Panc1 (cell line): ENCODE results near the gene DPH6. TPM values are rescaled to one million over a fixed set of nuclear protein-coding genes. Genes with fewer than 3 reads are reported as not detected.

Experiments
- ATAC-seq: fragments of 200-7000 bp; cut with Tn5 transposase; 2 replicates; pipeline ENCODE4 v1.9.1; 2020; ENCODE audit warnings: mild to moderate bottlenecking, moderate library complexity
- BruUV-seq: library from RNA; stranded (reverse); fragments of 400-500 nt; replicated peaks from 2 replicates; lab custom pipeline; 2021; lab: Mats Ljungman, UMichigan
- CTCF ChIA-PET: fragments of 300-600 bp; sonication (Branson Sonifier 250); formaldehyde crosslinking; loops from one replicate; lab custom pipeline; 2022; ENCODE audit warnings: antibody characterized with exemption; lab: Charles Lee
- POLR2A ChIA-PET: fragments of 300-600 bp; sonication (Branson Sonifier 250); formaldehyde crosslinking; loops from one replicate; lab custom pipeline; 2022; ENCODE audit warnings: antibody characterized with exemption; lab: Charles Lee
- DNase-seq: peaks from one replicate; pipeline ENCODE4 v3.0.0-alpha.2; 2010; ENCODE audit warnings: low read depth, low spot score
- H3K27ac ChIP-seq: 2 replicates; pipeline ENCODE4 v1.5.1; 2011; ENCODE audit warnings: mild to moderate bottlenecking, low read length, inconsistent platforms
- H3K27me3 ChIP-seq: fragments of 200-500 bp; sonication (Bioruptor generic); 2 replicates; pipeline ENCODE4 v1.6.0; 2014; ENCODE audit warnings: low read length, inconsistent platforms; ENCODE audit not compliant: control insufficient read depth, insufficient read depth
- H3K36me3 ChIP-seq: fragments of 200-500 bp; sonication (Bioruptor generic); 2 replicates; pipeline ENCODE4 v1.5.1; 2014; ENCODE audit warnings: inconsistent platforms, mild to moderate bottlenecking, low read length, moderate library complexity; ENCODE audit not compliant: control insufficient read depth, insufficient read depth
- H3K4me1 ChIP-seq: 2 replicates; pipeline ENCODE4 v1.5.1; 2011; ENCODE audit warnings: inconsistent platforms, mild to moderate bottlenecking, low read length, moderate library complexity; ENCODE audit not compliant: control insufficient read depth, insufficient read depth
- H3K4me3 ChIP-seq, 2 experiments: 2 replicates each; pipeline ENCODE4 v1.5.1; 2011 to 2012; ENCODE audit warnings: low read depth in 2 of 2, low read length in 2 of 2, mild to moderate bottlenecking in 2 of 2, inconsistent platforms in 1 of 2, moderate library complexity in 1 of 2
- H3K9me3 ChIP-seq: fragments of 200-500 bp; sonication (Bioruptor generic); 2 replicates; pipeline ENCODE4 v1.5.1; 2014; ENCODE audit warnings: low read depth, mild to moderate bottlenecking, inconsistent platforms, low read length, moderate library complexity; ENCODE audit not compliant: control insufficient read depth, insufficient read depth
- CTCF ChIP-seq: fragments of 450-650 bp; IDR thresholded peaks from 2 replicates; pipeline ENCODE4 v1.5.1; 2017; ENCODE audit warnings: mild to moderate bottlenecking
- POLR2AphosphoS5 ChIP-seq: IDR thresholded peaks from 2 replicates; pipeline ENCODE4 v1.6.1; 2012; ENCODE audit warnings: mild to moderate bottlenecking, low read depth, low read length, moderate library complexity
- SIN3A ChIP-seq: IDR thresholded peaks from 2 replicates; pipeline ENCODE4 v1.6.1; 2012; ENCODE audit warnings: low read depth, mild to moderate bottlenecking, low read length, moderate library complexity, borderline replicate concordance; ENCODE audit not compliant: insufficient read depth
- TCF7L2 ChIP-seq: IDR thresholded peaks from 2 replicates; pipeline ENCODE4 v1.6.1; 2011; ENCODE audit warnings: mild to moderate bottlenecking, low read depth, low read length, inconsistent platforms
- in situ Hi-C: cut with HindIII; loops from 2 replicates; pipeline ENCODE4 v1.10.0; 2016; ENCODE audit warnings: low sequenced_read_pairs, low pct_unique_long_range_greater_than_20kb
- intact Hi-C: fragments of 100-400 bp; cut with micrococcal nuclease; formaldehyde crosslinking; loops from one replicate; pipeline ENCODE4 v1.10.0; 2022; ENCODE audit not compliant: unreplicated experiment
- total RNA-seq: library from RNA; stranded (reverse); gene quantifications from one replicate; pipeline ENCODE4 v1.2.1, GENCODE V29; 2021; ENCODE audit not compliant: unreplicated experiment
- TF ChIP-seq, protein P1 (sequence below), 2 experiments: IDR thresholded peaks; 2 replicates each; pipeline ENCODE4 v1.6.1; 2011 to 2012; ENCODE audit warnings: low read depth in 2 of 2, control low read depth in 1 of 2, low read length in 1 of 2, mild to moderate bottlenecking in 1 of 2, moderate library complexity in 1 of 2; ENCODE audit not compliant: insufficient read depth in 1 of 2

Gene DPH6
- total RNA-seq, 1 experiment from 2014 or later, result 24.0 TPM

- no peak overlapping the region for H3K27ac ChIP-seq
- H3K27me3 ChIP-seq, result no peaks in the 10 kb centered on the region
- H3K36me3 ChIP-seq, result no peaks in the 10 kb centered on the region
- in situ Hi-C loops (no loop called here), intact Hi-C loops (no loop called here)
- no peaks in the 10 kb centered on the region for H3K4me1 ChIP-seq
- TF ChIP-seq CTCF (no peak), TCF7L2 (no peak)
- DNase-seq (no peak), ATAC-seq (no peak)
- no peak overlapping the region for H3K4me3 ChIP-seq
- POLR2A ChIA-PET, result no interaction called here
- H3K9me3 ChIP-seq, result no peaks in the 10 kb centered on the region
- BruUV-seq, result no TSS peak
- CTCF ChIA-PET, result no interaction called here
Observed at GRCh38 chr15:35466476-35466875, 79.5 kb downstream of the DPH6 start.

DNA sequence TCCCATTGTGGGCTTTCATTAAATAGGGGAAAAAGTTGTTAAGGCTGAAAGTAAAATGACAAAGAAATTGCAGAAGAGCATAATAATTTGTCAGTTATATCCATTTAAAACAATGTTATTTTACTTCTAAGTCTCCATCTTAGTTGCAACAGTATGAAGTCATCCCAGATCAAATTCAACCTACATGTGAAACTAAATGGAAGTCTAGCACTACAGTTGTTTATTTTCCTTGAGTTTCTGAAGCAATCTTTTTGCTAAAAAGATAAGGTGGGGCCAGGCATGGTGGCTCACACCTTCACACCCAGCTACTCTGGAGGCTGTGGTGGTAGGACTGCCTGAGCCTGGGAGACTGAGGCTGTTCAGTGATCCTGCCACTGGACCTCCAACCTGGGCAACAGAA is 80.2 kb downstream of the DPH6 start:
- Histone ChIP-seq H3K4me1 (no peaks in the 10 kb centered on the region), H3K9me3 (no peaks in the 10 kb centered on the region), H3K27me3 (no peaks in the 10 kb centered on the region), H3K27ac (no peak overlapping the region), H3K36me3 (no peaks in the 10 kb centered on the region), H3K4me3 (no peak overlapping the region)
- ChIA-PET POLR2A (no interaction called here), CTCF (interaction anchor here (0.7 kb wide), 1 partner anchor 13 kb away, joined by 4 read pairs; no protein-coding TSS in a partner anchor)
- intact Hi-C loops (no loop called here), in situ Hi-C loops (no loop called here)
- DNase-seq (no peak), ATAC-seq (no peak)
- no TSS peak for BruUV-seq
- TF ChIP-seq POLR2AphosphoS5 (no peak), TCF7L2 (no peak), SIN3A (no peak), CTCF (no peak)
- TF ChIP-seq, protein P1, sequence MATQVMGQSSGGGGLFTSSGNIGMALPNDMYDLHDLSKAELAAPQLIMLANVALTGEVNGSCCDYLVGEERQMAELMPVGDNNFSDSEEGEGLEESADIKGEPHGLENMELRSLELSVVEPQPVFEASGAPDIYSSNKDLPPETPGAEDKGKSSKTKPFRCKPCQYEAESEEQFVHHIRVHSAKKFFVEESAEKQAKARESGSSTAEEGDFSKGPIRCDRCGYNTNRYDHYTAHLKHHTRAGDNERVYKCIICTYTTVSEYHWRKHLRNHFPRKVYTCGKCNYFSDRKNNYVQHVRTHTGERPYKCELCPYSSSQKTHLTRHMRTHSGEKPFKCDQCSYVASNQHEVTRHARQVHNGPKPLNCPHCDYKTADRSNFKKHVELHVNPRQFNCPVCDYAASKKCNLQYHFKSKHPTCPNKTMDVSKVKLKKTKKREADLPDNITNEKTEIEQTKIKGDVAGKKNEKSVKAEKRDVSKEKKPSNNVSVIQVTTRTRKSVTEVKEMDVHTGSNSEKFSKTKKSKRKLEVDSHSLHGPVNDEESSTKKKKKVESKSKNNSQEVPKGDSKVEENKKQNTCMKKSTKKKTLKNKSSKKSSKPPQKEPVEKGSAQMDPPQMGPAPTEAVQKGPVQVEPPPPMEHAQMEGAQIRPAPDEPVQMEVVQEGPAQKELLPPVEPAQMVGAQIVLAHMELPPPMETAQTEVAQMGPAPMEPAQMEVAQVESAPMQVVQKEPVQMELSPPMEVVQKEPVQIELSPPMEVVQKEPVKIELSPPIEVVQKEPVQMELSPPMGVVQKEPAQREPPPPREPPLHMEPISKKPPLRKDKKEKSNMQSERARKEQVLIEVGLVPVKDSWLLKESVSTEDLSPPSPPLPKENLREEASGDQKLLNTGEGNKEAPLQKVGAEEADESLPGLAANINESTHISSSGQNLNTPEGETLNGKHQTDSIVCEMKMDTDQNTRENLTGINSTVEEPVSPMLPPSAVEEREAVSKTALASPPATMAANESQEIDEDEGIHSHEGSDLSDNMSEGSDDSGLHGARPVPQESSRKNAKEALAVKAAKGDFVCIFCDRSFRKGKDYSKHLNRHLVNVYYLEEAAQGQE (IDR thresholded peaks at IDR 0.05; ENCODE audit: insufficient read depth in 1 of 2, low read depth in 2 of 2, low read length in 1 of 2), result no peak

DNA sequence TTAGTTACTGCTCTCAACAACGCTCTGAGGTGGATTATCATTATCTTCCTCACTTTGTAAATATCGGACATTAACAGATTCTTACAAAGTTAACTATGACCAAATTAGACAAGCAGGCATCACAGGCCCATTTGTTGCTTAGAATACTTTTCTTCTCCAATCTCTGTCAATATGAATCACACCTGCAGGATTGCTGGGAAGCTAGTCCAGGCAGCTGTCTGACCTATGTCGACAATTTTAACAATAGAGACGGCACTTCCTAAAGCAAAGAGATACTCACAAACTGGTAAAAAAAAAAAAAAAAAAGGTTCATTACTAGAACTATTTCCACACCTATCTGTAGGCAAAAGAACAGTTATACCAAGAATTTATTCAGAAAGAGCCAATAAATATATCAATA is 85.3 kb downstream of the DPH6 start:
- in situ Hi-C loops, result no loop called here
- Histone ChIP-seq H3K4me3 (no peak overlapping the region), H3K27me3 (no peaks in the 10 kb centered on the region), H3K27ac (no peak overlapping the region), H3K4me1 (no peaks in the 10 kb centered on the region), H3K9me3 (no peaks in the 10 kb centered on the region), H3K36me3 (no peaks in the 10 kb centered on the region)
- intact Hi-C loops, result no loop called here
- TF ChIP-seq POLR2AphosphoS5 (no peak), TCF7L2 (no peak), SIN3A (no peak), CTCF (no peak)
- TF ChIP-seq, protein P1 (IDR thresholded peaks at IDR 0.05; ENCODE audit: insufficient read depth in 1 of 2, low read depth in 2 of 2, low read length in 1 of 2), result no peak
- no TSS peak for BruUV-seq
- ATAC-seq, result no peak
- DNase-seq, result no peak
- ChIA-PET CTCF (no interaction called here), POLR2A (no interaction called here)
